Fibroblast of the conjunctiva (primary cell): ENCODE measurements around the gene HIKESHI.
"Not testable (repeated sequence)": the region's sequence is repeated elsewhere in the genome, so short reads cannot be mapped to it uniquely, and the experiment has no call there.

Source experiments
- DNase-seq: peaks from one replicate; pipeline ENCODE4 v3.0.0-alpha.2; 2010; ENCODE audit warnings: low read depth

The HIKESHI gene

GRCh38 chr11:86292912-86293616, 9.0 kb upstream of the HIKESHI start:
- no peak for DNase-seq

- DNase-seq = no peak
These were observed 8.0 kb upstream of the HIKESHI start for GRCh38 chr11:86294026-86294425.

- no peak for DNase-seq
These were observed 323 bp upstream of the HIKESHI start for GRCh38 chr11:86301742-86302091.

GRCh38 chr11:86303257-86303656, 1.2 kb downstream of the HIKESHI start:
- no peak for DNase-seq

- not testable (repeated sequence) for DNase-seq
These were observed 6.7 kb downstream of the HIKESHI start for GRCh38 chr11:86308710-86309109.

- DNase-seq = no peak
These were observed 11.8 kb downstream of the HIKESHI start for GRCh38 chr11:86313793-86314192.

GRCh38 chr11:86314636-86315035, 12.6 kb downstream of the HIKESHI start:
- DNase-seq = no peak

- no peak for DNase-seq
These were observed 33.2 kb downstream of the HIKESHI start for GRCh38 chr11:86335131-86335767.

- no peak for DNase-seq
These were observed 35.2 kb downstream of the HIKESHI start for GRCh38 chr11:86337227-86337626.

- no peak for DNase-seq
These were observed 39.3 kb downstream of the HIKESHI start for GRCh38 chr11:86341382-86341781.

GRCh38 chr11:86346513-86346912, 44.5 kb downstream of the HIKESHI start:
- no peak for DNase-seq

- DNase-seq = no peak
These were observed 53.2 kb downstream of the HIKESHI start for GRCh38 chr11:86355256-86355655.

GRCh38 chr11:86357412-86357811, 55.4 kb downstream of the HIKESHI start:
- not testable (repeated sequence) for DNase-seq

GRCh38 chr11:86358720-86359119, 56.7 kb downstream of the HIKESHI start:
- DNase-seq = no peak

- peak; percentile 27 for DNase-seq
These were observed 58.8 kb downstream of the HIKESHI start for GRCh38 chr11:86360775-86361395.

- no peak for DNase-seq
These were observed 61.4 kb downstream of the HIKESHI start for GRCh38 chr11:86363424-86363823.

GRCh38 chr11:86365546-86365945, 63.5 kb downstream of the HIKESHI start:
- DNase-seq = peak; percentile 33

- DNase-seq = no peak
These were observed 67.6 kb downstream of the HIKESHI start for GRCh38 chr11:86369668-86370067.

GRCh38 chr11:86370171-86370570, 68.1 kb downstream of the HIKESHI start:
- DNase-seq = no peak

- peak; percentile 9 for DNase-seq
These were observed 69.0 kb downstream of the HIKESHI start for GRCh38 chr11:86370922-86371594.

GRCh38 chr11:86372041-86372440, 70.0 kb downstream of the HIKESHI start:
- no peak for DNase-seq

GRCh38 chr11:86372586-86372985, 70.5 kb downstream of the HIKESHI start:
- no peak for DNase-seq

- no peak for DNase-seq
These were observed 72.0 kb downstream of the HIKESHI start for GRCh38 chr11:86374069-86374468.
